KMS-11 (cell line): ENCODE results near the gene CHCHD6.

Experiments
- H2AFZ ChIP-seq: fragments of 200-600 bp; sonication (generic); 2 replicates; pipeline ENCODE4 v1.6.1; 2016; ENCODE audit warnings: antibody characterized with exemption, mixed run types, low read depth
- H3K27ac ChIP-seq: fragments of 200-600 bp; sonication (generic); 2 replicates; pipeline ENCODE4 v1.6.1; 2016; ENCODE audit warnings: mild to moderate bottlenecking, mixed run types
- H3K27me3 ChIP-seq: fragments of 200-600 bp; sonication (generic); 2 replicates; pipeline ENCODE4 v1.6.1; 2017; ENCODE audit warnings: mild to moderate bottlenecking, low read depth, mixed run types, moderate library complexity; ENCODE audit not compliant: insufficient read depth
- H3K36me3 ChIP-seq: fragments of 200-600 bp; sonication (generic); 2 replicates; pipeline ENCODE4 v1.6.1; 2017; ENCODE audit warnings: mild to moderate bottlenecking, mixed run types; ENCODE audit not compliant: insufficient read depth
- H3K4me1 ChIP-seq: fragments of 200-600 bp; sonication (generic); 2 replicates; pipeline ENCODE4 v1.6.1; 2016; ENCODE audit warnings: mild to moderate bottlenecking, low read depth, mixed run types; ENCODE audit not compliant: poor library complexity, severe bottlenecking
- H3K4me2 ChIP-seq: fragments of 200-600 bp; sonication (generic); 2 replicates; pipeline ENCODE4 v1.7.0; 2016; ENCODE audit warnings: mild to moderate bottlenecking, mixed run types
- H3K4me3 ChIP-seq: fragments of 200-600 bp; sonication (generic); IDR thresholded peaks from 2 replicates; pipeline ENCODE4 v1.6.1; 2017; ENCODE audit warnings: low read depth, low read length, mixed read lengths; ENCODE audit not compliant: insufficient read depth
- H3K79me2 ChIP-seq: fragments of 200-600 bp; sonication (generic); 2 replicates; pipeline ENCODE4 v1.6.1; 2016; ENCODE audit warnings: low read depth, mixed run types; ENCODE audit not compliant: insufficient read depth
- H3K9ac ChIP-seq: fragments of 200-600 bp; sonication (generic); 2 replicates; pipeline ENCODE4 v1.6.1; 2016; ENCODE audit warnings: mild to moderate bottlenecking, mixed run types
- H4K20me1 ChIP-seq: fragments of 200-600 bp; sonication (generic); 2 replicates; pipeline ENCODE4 v1.6.1; 2016; ENCODE audit warnings: mild to moderate bottlenecking, mixed run types; ENCODE audit not compliant: insufficient read depth
- CTCF ChIP-seq: fragments of 200-600 bp; sonication (generic); conservative IDR thresholded peaks from 2 replicates; pipeline ENCODE4 v1.6.1; 2017; ENCODE audit warnings: low read depth, mild to moderate bottlenecking, antibody characterized with exemption, low read length, moderate library complexity, mixed read lengths

The CHCHD6 gene

GRCh38 chr3:126907557-126907956, 203.5 kb downstream of the CHCHD6 start:
- H4K20me1 ChIP-seq = no peaks in the 10 kb centered on the region
- no peak overlapping the region for H3K27ac ChIP-seq
- no peaks in the 10 kb centered on the region for H3K27me3 ChIP-seq
- H3K79me2 ChIP-seq = no peaks in the 10 kb centered on the region
- H2AFZ ChIP-seq = no peak overlapping the region
- no peak overlapping the region for H3K4me2 ChIP-seq
- no peak overlapping the region for H3K4me3 ChIP-seq
- no peak for TF ChIP-seq CTCF
- H3K36me3 ChIP-seq = no peaks in the 10 kb centered on the region
- peaks cover 52% of the 10 kb centered on the region for H3K4me1 ChIP-seq
- no peak overlapping the region for H3K9ac ChIP-seq

- Histone ChIP-seq H3K27ac (peak overlapping the region; percentile 32; the same call in 1 of the 2 replicates), H4K20me1 (no peaks in the 10 kb centered on the region), H2AFZ (no peak overlapping the region)
These were observed 204.8 kb downstream of the CHCHD6 start for GRCh38 chr3:126908752-126909275.

GRCh38 chr3:126910231-126910630, 206.2 kb downstream of the CHCHD6 start:
- H3K4me3 ChIP-seq = no peak overlapping the region
- H3K4me2 ChIP-seq = peak overlapping the region; percentile 77
- no peaks in the 10 kb centered on the region for H3K79me2 ChIP-seq
- peak overlapping the region; percentile 93 for H3K27ac ChIP-seq
- TF ChIP-seq CTCF = no peak
- H3K27me3 ChIP-seq = no peaks in the 10 kb centered on the region
- no peak overlapping the region for H2AFZ ChIP-seq
- H3K9ac ChIP-seq = peak overlapping the region; percentile 51; the same call in 1 of the 2 replicates
- no peaks in the 10 kb centered on the region for H4K20me1 ChIP-seq
- no peaks in the 10 kb centered on the region for H3K36me3 ChIP-seq
- H3K4me1 ChIP-seq = peaks cover 79% of the 10 kb centered on the region

More at GRCh38 chr3:126908752-126909275, 204.8 kb downstream of the CHCHD6 start:
- Histone ChIP-seq H3K4me2 (peak overlapping the region; percentile 77), H3K36me3 (no peaks in the 10 kb centered on the region), H3K9ac (no peak overlapping the region; the same call in 1 of the 2 replicates), H3K27me3 (no peaks in the 10 kb centered on the region), H3K79me2 (no peaks in the 10 kb centered on the region), H3K4me3 (peak overlapping the region; percentile 66), H3K4me1 (peaks cover 64% of the 10 kb centered on the region)
- no peak for TF ChIP-seq CTCF

GRCh38 chr3:126911162-126912026, 207.4 kb downstream of the CHCHD6 start:
- H3K79me2 ChIP-seq = no peaks in the 10 kb centered on the region
- peak overlapping the region; percentile 21; the same call in 1 of the 2 replicates for H2AFZ ChIP-seq
- TF ChIP-seq CTCF = no peak
- peak overlapping the region; percentile 25 for H3K4me3 ChIP-seq
- H4K20me1 ChIP-seq = no peaks in the 10 kb centered on the region
- H3K9ac ChIP-seq = peak overlapping the region; percentile 51
- no peaks in the 10 kb centered on the region for H3K36me3 ChIP-seq
- H3K4me2 ChIP-seq = peak overlapping the region; percentile 90
- peak overlapping the region; percentile 93 for H3K27ac ChIP-seq
- no peaks in the 10 kb centered on the region for H3K27me3 ChIP-seq
- H3K4me1 ChIP-seq = peaks cover 90% of the 10 kb centered on the region
